OCI-LY7 (cell line): ENCODE results near the gene PDE8B. TPM values are rescaled to one million over a fixed set of nuclear protein-coding genes. Genes with fewer than 3 reads are reported as not detected.

Source experiments
- BruUV-seq: library from RNA; stranded (reverse); fragments of 400-500 nt; replicated peaks from 2 replicates; lab custom pipeline; 2021; lab: Mats Ljungman, UMichigan
- CTCF ChIA-PET: fragments of 300-600 bp; sonication (Branson Sonifier 250); formaldehyde crosslinking; loops from one replicate; lab custom pipeline; 2022; ENCODE audit warnings: antibody characterized with exemption; ENCODE audit not compliant: unreplicated experiment; lab: Charles Lee
- POLR2A ChIA-PET: fragments of 300-600 bp; sonication (Branson Sonifier 250); formaldehyde crosslinking; loops from one replicate; lab custom pipeline; 2022; ENCODE audit warnings: antibody characterized with exemption; lab: Charles Lee
- DNase-seq: peaks from one replicate; pipeline ENCODE4 v3.0.0-alpha.2; 2015; ENCODE audit warnings: low spot score
- H2AFZ ChIP-seq: fragments of 200-600 bp; sonication (generic), shearing (Covaris generic); 2 replicates; pipeline ENCODE4 v1.6.1; 2014; ENCODE audit warnings: mild to moderate bottlenecking, antibody characterized with exemption, low read length, moderate library complexity
- H3K27ac ChIP-seq: fragments of 200-600 bp; sonication (generic); 2 replicates; pipeline ENCODE4 v1.5.1; 2014; ENCODE audit warnings: mixed run types, low read depth, mild to moderate bottlenecking, moderate library complexity, low read length, inconsistent platforms; ENCODE audit not compliant: poor library complexity, severe bottlenecking
- H3K36me3 ChIP-seq: fragments of 200-600 bp; sonication (generic); 2 replicates; pipeline ENCODE4 v1.6.1; 2014; ENCODE audit warnings: mild to moderate bottlenecking, antibody characterized with exemption, low read length, moderate library complexity, mixed read lengths; ENCODE audit not compliant: insufficient read depth
- H3K4me1 ChIP-seq: fragments of 200-600 bp; sonication (generic); 2 replicates; pipeline ENCODE4 v1.5.1; 2014; ENCODE audit warnings: mild to moderate bottlenecking, low read length; ENCODE audit not compliant: insufficient read depth, poor library complexity, severe bottlenecking
- H3K4me2 ChIP-seq: fragments of 200-600 bp; sonication (generic); 2 replicates; pipeline ENCODE4 v1.6.1; 2014; ENCODE audit warnings: mild to moderate bottlenecking, low read length
- H3K4me3 ChIP-seq: fragments of 200-600 bp; sonication (generic); 2 replicates; pipeline ENCODE4 v1.5.1; 2014; ENCODE audit warnings: mild to moderate bottlenecking, low read depth, low read length; ENCODE audit not compliant: poor library complexity, severe bottlenecking
- H3K79me2 ChIP-seq: fragments of 200-600 bp; sonication (generic); 2 replicates; pipeline ENCODE4 v1.6.1; 2016; ENCODE audit warnings: low read depth, mild to moderate bottlenecking, low read length, moderate library complexity, mixed read lengths; ENCODE audit not compliant: insufficient read depth
- H3K9me2 ChIP-seq: fragments of 200-600 bp; sonication (generic); 2 replicates; pipeline ENCODE4 v1.6.1; 2016; ENCODE audit warnings: mild to moderate bottlenecking, low read length, mixed read lengths; ENCODE audit not compliant: insufficient read depth
- H3K9me3 ChIP-seq: fragments of 200-600 bp; sonication (generic); 2 replicates; pipeline ENCODE4 v1.6.1; 2014; ENCODE audit warnings: mild to moderate bottlenecking, mixed run types, low read length, mixed read lengths
- H4K20me1 ChIP-seq: fragments of 200-600 bp; sonication (generic); 2 replicates; pipeline ENCODE4 v1.6.1; 2014; ENCODE audit warnings: mild to moderate bottlenecking, antibody characterized with exemption, low read length, moderate library complexity, mixed read lengths; ENCODE audit not compliant: insufficient read depth
- EZH2phosphoT487 ChIP-seq: fragments of 200-600 bp; sonication (generic); IDR thresholded peaks from 2 replicates; pipeline ENCODE4 v1.6.1; 2018; ENCODE audit warnings: low read depth, borderline replicate concordance, mild to moderate bottlenecking, mixed run types, antibody characterized with exemption, low read length, moderate library complexity, mixed read lengths
- intact Hi-C: fragments of 100-400 bp; cut with micrococcal nuclease; formaldehyde crosslinking; loops from one replicate; pipeline ENCODE4 v1.10.0; 2022; ENCODE audit not compliant: unreplicated experiment
- total RNA-seq, 2 experiments: library from RNA; depleted of rRNA in 1 of 2; stranded (reverse); fragments of >200 nt in 1 of 2; shearing (Covaris generic) in 1 of 2; gene quantifications; 2 replicates each; pipeline ENCODE4 v1.2.3, GENCODE V29; 2014 to 2022
- TF ChIP-seq, protein P1 (sequence below): fragments of 200-600 bp; sonication (generic); conservative IDR thresholded peaks from 2 replicates; pipeline ENCODE4 v1.5.1; 2014; ENCODE audit warnings: mild to moderate bottlenecking, antibody characterized with exemption, low read length, moderate library complexity, mixed read lengths

Gene PDE8B
- total RNA-seq, 2 experiments from 2014 or later, result 0.21 to 0.22 TPM

DNA sequence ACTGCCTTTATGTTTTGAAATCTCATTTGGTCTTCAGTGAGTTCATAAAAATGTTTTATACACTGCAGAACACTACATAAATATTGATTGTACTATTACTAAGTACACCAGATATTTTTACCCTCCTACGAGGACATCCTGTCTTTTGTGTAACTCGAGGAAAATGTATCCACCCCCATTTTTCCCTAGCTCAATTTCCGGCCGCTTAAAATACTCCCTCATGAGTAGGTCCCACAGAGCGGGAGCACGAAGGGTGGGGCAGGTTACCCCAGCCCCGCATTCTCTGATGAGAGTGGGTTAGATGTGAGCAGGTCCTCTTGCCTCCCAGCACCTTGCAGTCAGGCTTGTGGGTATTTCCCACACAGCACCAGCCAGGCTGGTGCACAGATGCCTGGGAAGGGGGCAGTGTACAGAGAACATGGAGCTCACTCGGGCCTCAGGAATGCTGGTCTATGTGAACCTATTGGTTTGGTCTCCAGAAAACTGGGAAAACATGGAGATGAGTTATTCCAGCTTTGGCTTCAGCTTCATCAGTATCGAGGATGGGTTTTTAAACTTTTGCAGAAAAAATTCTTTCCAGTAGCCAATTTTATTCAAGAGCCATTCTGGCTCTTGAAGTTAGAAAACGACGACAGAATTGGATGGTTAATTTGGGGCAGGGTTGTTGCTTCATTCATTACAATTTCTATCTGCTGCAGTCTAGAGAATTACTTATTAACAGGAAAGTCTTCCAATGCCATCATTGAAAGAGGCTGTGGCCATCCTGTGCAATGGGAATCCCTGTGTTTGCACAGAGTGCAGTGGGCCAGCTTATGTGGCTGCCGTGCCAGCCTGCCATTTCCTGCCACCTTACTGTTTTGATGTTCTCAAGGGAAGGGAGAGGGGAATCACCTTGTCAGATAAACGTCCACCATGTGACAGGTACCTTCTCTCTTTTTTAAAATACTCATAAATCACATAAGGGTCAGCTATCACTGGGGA is 208.4 kb downstream of the PDE8B start:
- no peak for DNase-seq
- H3K4me3 ChIP-seq, result no peak overlapping the region
- ChIA-PET POLR2A (interaction anchor here (0.5 to 2.3 kb wide), 3 partner anchors 9 to 66 kb away, joined by 3 to 5 read pairs (median 4); no protein-coding TSS in a partner anchor), CTCF (interaction anchor here (0.5 kb wide), 1 partner anchor 187 kb away, joined by 3 read pairs; no protein-coding TSS in a partner anchor)
- H3K9me2 ChIP-seq, result no peaks in the 10 kb centered on the region
- no peak overlapping the region for H2AFZ ChIP-seq
- BruUV-seq, result no TSS peak
- no peaks in the 10 kb centered on the region for H3K79me2 ChIP-seq
- H4K20me1 ChIP-seq, result no peaks in the 10 kb centered on the region
- no peak overlapping the region for H3K4me2 ChIP-seq
- H3K9me3 ChIP-seq, result no peaks in the 10 kb centered on the region
- TF ChIP-seq EZH2phosphoT487, result no peak
- TF ChIP-seq, protein P1, sequence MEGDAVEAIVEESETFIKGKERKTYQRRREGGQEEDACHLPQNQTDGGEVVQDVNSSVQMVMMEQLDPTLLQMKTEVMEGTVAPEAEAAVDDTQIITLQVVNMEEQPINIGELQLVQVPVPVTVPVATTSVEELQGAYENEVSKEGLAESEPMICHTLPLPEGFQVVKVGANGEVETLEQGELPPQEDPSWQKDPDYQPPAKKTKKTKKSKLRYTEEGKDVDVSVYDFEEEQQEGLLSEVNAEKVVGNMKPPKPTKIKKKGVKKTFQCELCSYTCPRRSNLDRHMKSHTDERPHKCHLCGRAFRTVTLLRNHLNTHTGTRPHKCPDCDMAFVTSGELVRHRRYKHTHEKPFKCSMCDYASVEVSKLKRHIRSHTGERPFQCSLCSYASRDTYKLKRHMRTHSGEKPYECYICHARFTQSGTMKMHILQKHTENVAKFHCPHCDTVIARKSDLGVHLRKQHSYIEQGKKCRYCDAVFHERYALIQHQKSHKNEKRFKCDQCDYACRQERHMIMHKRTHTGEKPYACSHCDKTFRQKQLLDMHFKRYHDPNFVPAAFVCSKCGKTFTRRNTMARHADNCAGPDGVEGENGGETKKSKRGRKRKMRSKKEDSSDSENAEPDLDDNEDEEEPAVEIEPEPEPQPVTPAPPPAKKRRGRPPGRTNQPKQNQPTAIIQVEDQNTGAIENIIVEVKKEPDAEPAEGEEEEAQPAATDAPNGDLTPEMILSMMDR, result no peak
- H3K27ac ChIP-seq, result no peak overlapping the region
- no peaks in the 10 kb centered on the region for H3K36me3 ChIP-seq
- H3K4me1 ChIP-seq, result no peaks in the 10 kb centered on the region
- intact Hi-C loops, result no loop called here

- Histone ChIP-seq H3K4me1 (no peaks in the 10 kb centered on the region), H3K79me2 (no peaks in the 10 kb centered on the region), H2AFZ (no peak overlapping the region), H4K20me1 (no peaks in the 10 kb centered on the region), H3K27ac (no peak overlapping the region), H3K4me3 (no peak overlapping the region), H3K9me3 (no peaks in the 10 kb centered on the region), H3K4me2 (no peak overlapping the region), H3K9me2 (no peaks in the 10 kb centered on the region), H3K36me3 (no peaks in the 10 kb centered on the region)
- CTCF ChIA-PET, result no interaction called here
- BruUV-seq, result no TSS peak
- no peak for DNase-seq
- TF ChIP-seq, protein P1, result no peak
- TF ChIP-seq EZH2phosphoT487, result no peak
- intact Hi-C loops, result no loop called here
- POLR2A ChIA-PET, result interaction anchor here (0.5 to 2.3 kb wide), 2 partner anchors 8 to 65 kb away, joined by 4 to 5 read pairs; no protein-coding TSS in a partner anchor
Measured at GRCh38 chr5:77419644-77420582, 209.4 kb downstream of the PDE8B start.
